Measurements from ENCODE around the gene CRY2. TPM values are rescaled to one million over a fixed set of nuclear protein-coding genes. Genes with fewer than 3 reads are reported as not detected.

The CRY2 gene
- total RNA-seq, 4 donors from 2014 or later = 42.2 to 73.6 (median 50.2) TPM

- H3K27me3 ChIP-seq = no peaks in the 10 kb centered on the region
- DNase-seq = no peak
- no peaks in the 10 kb centered on the region for H3K36me3 ChIP-seq
- intact Hi-C loops (cut with DNase I; ENCODE audit: low total_unique reads) = no loop called here
- in situ Hi-C loops (cut with MboI; ENCODE audit: low pct_ligation_motif_present in 1 of 4, low pct_unique_long_range_greater_than_20kb in 1 of 4, low sequenced_read_pairs in 3 of 4) = no loop called here
- 95 to 100% methylated on average over 3 to 4 of the region's 4 CpGs for WGBS, 2 donors (ENCODE audit: low coverage in 1 of 2)
- no peak overlapping the region for H3K4me3 ChIP-seq
- no peak for TF ChIP-seq EP300 (IDR thresholded peaks at IDR 0.05; ENCODE audit: low read depth)
- no peak for TF ChIP-seq POLR2A (IDR thresholded peaks at IDR 0.05)
- TF ChIP-seq POLR2AphosphoS5 (IDR thresholded peaks at IDR 0.05) = no peak
- no peak for TF ChIP-seq CTCF (IDR thresholded peaks at IDR 0.05)
- no peaks in the 10 kb centered on the region for H3K4me1 ChIP-seq
- H3K27ac ChIP-seq = no peak overlapping the region
- H3K9me3 ChIP-seq = no peaks in the 10 kb centered on the region
These were observed 20.2 kb upstream of the CRY2 start for GRCh38 chr11:45827123-45827522.

- intact Hi-C loops (cut with DNase I; ENCODE audit: low total_unique reads) = no loop called here
- H3K4me3 ChIP-seq = no peak overlapping the region
- H3K36me3 ChIP-seq = no peaks in the 10 kb centered on the region
- no peak overlapping the region for H3K27ac ChIP-seq
- no peak for DNase-seq
- 77 to 78% methylated on average over 4 of the region's 4 CpGs for WGBS, 2 donors (ENCODE audit: low coverage in 1 of 2)
- no peak for TF ChIP-seq CTCF (IDR thresholded peaks at IDR 0.05)
- no peak for TF ChIP-seq POLR2A (IDR thresholded peaks at IDR 0.05)
- no peak for TF ChIP-seq EP300 (IDR thresholded peaks at IDR 0.05; ENCODE audit: low read depth)
- no peak for TF ChIP-seq POLR2AphosphoS5 (IDR thresholded peaks at IDR 0.05)
- H3K9me3 ChIP-seq = no peaks in the 10 kb centered on the region
- no peaks in the 10 kb centered on the region for H3K4me1 ChIP-seq
- in situ Hi-C loops (cut with MboI; ENCODE audit: low pct_ligation_motif_present in 1 of 4, low pct_unique_long_range_greater_than_20kb in 1 of 4, low sequenced_read_pairs in 3 of 4) = no loop called here
- no peaks in the 10 kb centered on the region for H3K27me3 ChIP-seq
These were observed 18.3 kb upstream of the CRY2 start for GRCh38 chr11:45828996-45829395.

- 84 to 93% methylated on average over 2 of the region's 2 CpGs for WGBS, 2 donors (ENCODE audit: low coverage in 1 of 2)
- Histone ChIP-seq H3K27me3 (no peaks in the 10 kb centered on the region), H3K4me1 (no peaks in the 10 kb centered on the region), H3K27ac (no peak overlapping the region), H3K36me3 (no peaks in the 10 kb centered on the region), H3K4me3 (no peak overlapping the region), H3K9me3 (no peaks in the 10 kb centered on the region)
- DNase-seq = no peak
- TF ChIP-seq POLR2A (IDR thresholded peaks at IDR 0.05) (no peak), POLR2AphosphoS5 (IDR thresholded peaks at IDR 0.05) (no peak), CTCF (IDR thresholded peaks at IDR 0.05) (no peak), EP300 (IDR thresholded peaks at IDR 0.05; ENCODE audit: low read depth) (no peak)
- in situ Hi-C loops (cut with MboI; ENCODE audit: low pct_ligation_motif_present in 1 of 4, low pct_unique_long_range_greater_than_20kb in 1 of 4, low sequenced_read_pairs in 3 of 4) (no loop called here), intact Hi-C loops (cut with DNase I; ENCODE audit: low total_unique reads) (no loop called here)
These were observed 16.7 kb upstream of the CRY2 start for GRCh38 chr11:45830596-45830995.

GRCh38 chr11:45832811-45833441 is 14.3 kb upstream of the CRY2 start:
- Histone ChIP-seq H3K9me3 (no peaks in the 10 kb centered on the region), H3K27ac (no peak overlapping the region), H3K27me3 (no peaks in the 10 kb centered on the region), H3K4me3 (no peak overlapping the region), H3K4me1 (no peaks in the 10 kb centered on the region), H3K36me3 (no peaks in the 10 kb centered on the region)
- 63 to 81% methylated on average over 1 to 9 of the region's 9 CpGs for WGBS, 2 donors (ENCODE audit: low coverage in 1 of 2)
- intact Hi-C loops (cut with DNase I; ENCODE audit: low total_unique reads) (no loop called here), in situ Hi-C loops (cut with MboI; ENCODE audit: low pct_ligation_motif_present in 1 of 4, low pct_unique_long_range_greater_than_20kb in 1 of 4, low sequenced_read_pairs in 3 of 4) (no loop called here)
- TF ChIP-seq EP300 (IDR thresholded peaks at IDR 0.05; ENCODE audit: low read depth) (no peak), POLR2A (IDR thresholded peaks at IDR 0.05) (no peak), CTCF (IDR thresholded peaks at IDR 0.05) (no peak), POLR2AphosphoS5 (IDR thresholded peaks at IDR 0.05) (no peak)
- no peak for DNase-seq
